ENCODE results near the gene CNIH1.

CNIH1 gene

DNA sequence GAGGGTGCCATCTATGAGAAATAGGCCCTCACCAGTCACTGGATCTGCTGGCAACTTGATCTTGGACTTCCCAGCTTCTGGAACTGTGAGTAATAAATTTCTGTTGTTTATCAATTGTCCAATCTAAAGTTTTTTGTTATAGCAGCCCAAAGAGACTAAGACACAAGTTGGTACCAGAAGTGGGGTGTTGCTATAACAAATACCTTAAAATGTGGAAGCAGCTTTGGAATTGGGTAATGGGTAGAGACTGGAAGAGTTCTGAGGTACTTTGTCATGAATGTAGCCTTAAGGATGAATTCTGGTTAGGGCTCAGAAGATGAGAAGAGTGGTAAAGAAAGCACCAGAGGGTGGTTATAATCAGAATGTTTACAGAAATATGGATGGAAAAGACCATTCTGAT, 26.1 kb upstream of the CNIH1 start:
- TF ChIP-seq SPI1 (IDR thresholded peaks at IDR 0.05; ENCODE audit: borderline replicate concordance, low read depth) (no peak), REST (IDR thresholded peaks at IDR 0.05; ENCODE audit: insufficient replicate concordance, low read depth) (no peak), POLR2AphosphoS5 (IDR thresholded peaks at IDR 0.05; ENCODE audit: low read depth) (no peak), GABPA (IDR thresholded peaks at IDR 0.05; ENCODE audit: low read depth) (no peak), CTCF (IDR thresholded peaks at IDR 0.05; ENCODE audit: insufficient read depth, low read length) (no peak)

GRCh38 chr14:54465654-54466053, 24.5 kb upstream of the CNIH1 start:
- Histone ChIP-seq H3K27ac (replicated peaks) (no peak overlapping the region), H3K27me3 (ENCODE audit: insufficient read depth, poor library complexity, severe bottlenecking) (no peaks in the 10 kb centered on the region), H3K4me3 (replicated peaks; ENCODE audit: insufficient read depth, low read length) (no peak overlapping the region)
- DNase-seq (ENCODE audit: low read depth in 1 of 2, low spot score in 1 of 2): no peak
- TF ChIP-seq GABPA (IDR thresholded peaks at IDR 0.05; ENCODE audit: low read depth) (no peak), SPI1 (IDR thresholded peaks at IDR 0.05; ENCODE audit: borderline replicate concordance, low read depth) (no peak), POLR2AphosphoS5 (IDR thresholded peaks at IDR 0.05; ENCODE audit: low read depth) (no peak), REST (IDR thresholded peaks at IDR 0.05; ENCODE audit: insufficient replicate concordance, low read depth) (no peak), CTCF (IDR thresholded peaks at IDR 0.05; ENCODE audit: insufficient read depth, low read length) (no peak)

More for the DNA sequence above, 26.1 kb upstream of the CNIH1 start:
- Histone ChIP-seq H3K27ac (replicated peaks) (no peak overlapping the region), H3K4me3 (replicated peaks; ENCODE audit: insufficient read depth, low read length) (no peak overlapping the region), H3K27me3 (ENCODE audit: insufficient read depth, poor library complexity, severe bottlenecking) (no peaks in the 10 kb centered on the region)
- no peak for DNase-seq (ENCODE audit: low read depth in 1 of 2, low spot score in 1 of 2)

GRCh38 chr14:54462048-54462447, 20.9 kb upstream of the CNIH1 start:
- TF ChIP-seq CTCF (IDR thresholded peaks at IDR 0.05; ENCODE audit: insufficient read depth, low read length) (no peak), GABPA (IDR thresholded peaks at IDR 0.05; ENCODE audit: low read depth) (no peak), REST (IDR thresholded peaks at IDR 0.05; ENCODE audit: insufficient replicate concordance, low read depth) (no peak), SPI1 (IDR thresholded peaks at IDR 0.05; ENCODE audit: borderline replicate concordance, low read depth) (no peak)
- H3K27me3 ChIP-seq (ENCODE audit: insufficient read depth, poor library complexity, severe bottlenecking): no peaks in the 10 kb centered on the region
- no peak for DNase-seq (ENCODE audit: low read depth in 1 of 2, low spot score in 1 of 2)
- H3K27ac ChIP-seq (replicated peaks): no peak overlapping the region
- H3K4me3 ChIP-seq (replicated peaks; ENCODE audit: insufficient read depth, low read length): no peak overlapping the region

All from HL-60 (cell line).